Measurements from ENCODE around the gene DQX1.

DNA sequence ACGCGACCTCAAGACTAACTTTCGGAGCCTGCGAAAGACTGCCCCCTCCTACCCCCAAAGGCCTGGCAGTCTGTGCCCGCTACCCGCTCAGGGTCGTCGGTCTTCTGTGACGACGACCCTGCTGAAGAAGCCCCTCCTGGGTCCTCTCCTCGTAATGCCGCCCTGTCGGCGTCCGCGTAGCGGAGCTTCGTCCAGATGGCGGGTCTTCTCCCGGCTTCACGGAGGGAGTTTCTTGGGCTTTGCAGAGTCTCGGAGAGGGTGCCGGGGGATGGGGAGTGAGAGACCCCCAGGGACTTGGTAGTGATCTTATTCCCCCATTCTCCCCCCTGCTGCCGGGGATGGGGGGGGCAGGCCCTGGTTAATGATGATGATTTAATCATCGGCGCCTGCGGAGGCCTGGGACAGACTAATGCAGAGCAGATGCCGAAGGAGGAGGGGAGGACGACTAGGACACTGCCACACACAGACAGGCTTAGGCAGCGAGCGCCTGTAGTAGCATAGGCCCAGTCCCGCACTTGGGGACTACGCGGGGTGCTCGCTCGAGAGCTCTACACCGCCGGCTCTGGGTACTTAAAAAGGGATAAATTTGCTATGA, 18.0 kb downstream of the DQX1 start:
- no peak for TF ChIP-seq CTCF (conservative IDR thresholded peaks at IDR 0.05 in 1 of 2, IDR thresholded peaks at IDR 0.05 in 1 of 2; ENCODE audit: extremely low read depth in 1 of 2, insufficient read depth in 1 of 2, low read depth in 1 of 2, low read length in 2 of 2)
- no peak for TF ChIP-seq EZH2 (IDR thresholded peaks at IDR 0.05; ENCODE audit: borderline replicate concordance, low read length)

Measured in mammary epithelial cell (primary cell).